ENCODE data around the gene ZNF613. TPM values are rescaled to one million over a fixed set of nuclear protein-coding genes. Genes with fewer than 3 reads are reported as not detected.
"Not testable (repeated sequence)": the region's sequence is repeated elsewhere in the genome, so short reads cannot be mapped to it uniquely, and the experiment has no call there.

The ZNF613 gene
- total RNA-seq, 3 donors from 2014 or later (not counting 1 experiment from before 2014, with no cell fraction given) = 1.8 to 3.9 (median 2.5) TPM

DNA sequence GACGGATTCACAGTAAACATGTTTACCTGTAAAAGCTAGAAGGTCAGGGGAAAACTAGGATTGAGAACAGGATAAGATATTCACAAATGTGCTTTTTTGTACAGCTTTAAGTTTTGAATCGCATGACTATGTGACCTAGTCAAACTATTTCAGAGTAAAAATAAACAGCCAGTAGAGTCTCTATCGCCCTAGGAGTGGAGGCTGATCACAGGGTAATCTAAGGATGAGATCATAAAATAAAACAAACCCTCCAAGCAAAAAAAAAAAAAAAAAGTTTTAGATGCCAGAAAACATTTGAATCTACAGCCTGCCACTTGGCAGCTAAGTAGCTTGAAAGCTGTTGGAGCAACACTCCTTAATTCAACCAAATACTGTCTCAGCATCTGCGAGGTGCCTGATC, 32.5 kb downstream of the ZNF613 start:
- no peaks in the 10 kb centered on the region for H3K4me1 Mint-ChIP-seq
- H3K27me3 ChIP-seq (ENCODE audit: control insufficient read depth, insufficient read depth, low read length) = no peaks in the 10 kb centered on the region
- no peaks in the 10 kb centered on the region for H3K4me1 ChIP-seq (ENCODE audit: control insufficient read depth, insufficient read depth, low read length)
- H3K9me3 Mint-ChIP-seq = peaks cover 18 to 40% of the 10 kb centered on the region in 2 donors
- H3K36me3 Mint-ChIP-seq = peaks cover 53% of the 10 kb centered on the region
- 100% methylated on average over 2 of the region's 4 CpGs for WGBS (ENCODE audit: insufficient coverage)
- intact Hi-C loops (cut with micrococcal nuclease) = no loop called here
- H3K27ac Mint-ChIP-seq = no peak overlapping the region
- DNase-seq = no peak
- ATAC-seq = no peak
- peaks cover 2% of the 10 kb centered on the region for H3K36me3 ChIP-seq (ENCODE audit: control insufficient read depth, insufficient read depth, low read length)
- H3K4me3 ChIP-seq (ENCODE audit: low read length) = no peak overlapping the region
- no peaks in the 10 kb centered on the region for H3K27me3 Mint-ChIP-seq (ENCODE audit: low read depth in 2 of 2)
- TF ChIP-seq, protein P1, sequence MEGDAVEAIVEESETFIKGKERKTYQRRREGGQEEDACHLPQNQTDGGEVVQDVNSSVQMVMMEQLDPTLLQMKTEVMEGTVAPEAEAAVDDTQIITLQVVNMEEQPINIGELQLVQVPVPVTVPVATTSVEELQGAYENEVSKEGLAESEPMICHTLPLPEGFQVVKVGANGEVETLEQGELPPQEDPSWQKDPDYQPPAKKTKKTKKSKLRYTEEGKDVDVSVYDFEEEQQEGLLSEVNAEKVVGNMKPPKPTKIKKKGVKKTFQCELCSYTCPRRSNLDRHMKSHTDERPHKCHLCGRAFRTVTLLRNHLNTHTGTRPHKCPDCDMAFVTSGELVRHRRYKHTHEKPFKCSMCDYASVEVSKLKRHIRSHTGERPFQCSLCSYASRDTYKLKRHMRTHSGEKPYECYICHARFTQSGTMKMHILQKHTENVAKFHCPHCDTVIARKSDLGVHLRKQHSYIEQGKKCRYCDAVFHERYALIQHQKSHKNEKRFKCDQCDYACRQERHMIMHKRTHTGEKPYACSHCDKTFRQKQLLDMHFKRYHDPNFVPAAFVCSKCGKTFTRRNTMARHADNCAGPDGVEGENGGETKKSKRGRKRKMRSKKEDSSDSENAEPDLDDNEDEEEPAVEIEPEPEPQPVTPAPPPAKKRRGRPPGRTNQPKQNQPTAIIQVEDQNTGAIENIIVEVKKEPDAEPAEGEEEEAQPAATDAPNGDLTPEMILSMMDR (IDR thresholded peaks at IDR 0.05) = no peak
- peaks cover 63% of the 10 kb centered on the region for H3K9me3 ChIP-seq (ENCODE audit: control insufficient read depth, insufficient read depth, low read length)
- H3K4me3 Mint-ChIP-seq = no peak overlapping the region
- no peak overlapping the region for H3K27ac ChIP-seq (ENCODE audit: low read length)

DNA sequence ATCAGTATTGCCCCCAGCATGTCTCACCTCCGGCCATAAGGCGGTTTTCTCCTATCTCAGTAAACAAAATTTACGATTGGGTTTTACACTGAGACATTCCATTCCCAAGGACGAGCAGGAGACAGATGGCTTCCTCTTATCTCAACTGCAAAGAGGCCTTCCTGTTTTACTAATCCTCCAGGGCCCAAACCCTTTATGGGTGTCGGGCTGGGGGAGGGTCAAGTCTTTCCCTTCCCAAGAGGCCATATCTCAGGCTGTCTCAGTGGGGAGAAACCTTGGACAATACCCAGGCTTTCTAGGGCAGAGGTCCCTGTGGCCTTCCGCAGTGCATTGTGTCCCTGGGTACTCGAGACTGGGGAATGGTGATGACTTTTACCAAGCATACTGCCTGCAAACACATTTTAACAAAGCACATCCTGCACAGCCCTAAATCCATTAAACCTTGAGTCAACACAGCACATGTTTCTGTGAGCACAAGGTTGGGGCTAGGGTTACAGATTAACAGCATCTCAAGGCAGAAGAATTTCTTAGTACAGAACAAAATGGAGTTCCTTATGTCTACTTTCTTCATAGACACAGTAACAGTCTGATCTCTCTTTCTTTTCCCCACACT, 33.5 kb downstream of the ZNF613 start:
- H3K27ac Mint-ChIP-seq; H3K4me1 ChIP-seq (ENCODE audit: control insufficient read depth, insufficient read depth, low read length); H3K27me3 Mint-ChIP-seq (ENCODE audit: low read depth in 2 of 2); H3K4me3 ChIP-seq (ENCODE audit: low read length); H3K27ac ChIP-seq (ENCODE audit: low read length); H3K27me3 ChIP-seq (ENCODE audit: control insufficient read depth, insufficient read depth, low read length); H3K4me1 Mint-ChIP-seq; intact Hi-C loops (cut with micrococcal nuclease); H3K4me3 Mint-ChIP-seq; DNase-seq; ATAC-seq: not testable (repeated sequence)
- H3K9me3 ChIP-seq (ENCODE audit: control insufficient read depth, insufficient read depth, low read length) = peaks cover 73% of the 10 kb centered on the region
- H3K36me3 Mint-ChIP-seq = peaks cover 54% of the 10 kb centered on the region
- H3K9me3 Mint-ChIP-seq = peaks cover 24 to 43% of the 10 kb centered on the region in 2 donors
- 73% methylated on average over 6 of the region's 7 CpGs for WGBS (ENCODE audit: insufficient coverage)
- peaks cover 11% of the 10 kb centered on the region for H3K36me3 ChIP-seq (ENCODE audit: control insufficient read depth, insufficient read depth, low read length)

DNA sequence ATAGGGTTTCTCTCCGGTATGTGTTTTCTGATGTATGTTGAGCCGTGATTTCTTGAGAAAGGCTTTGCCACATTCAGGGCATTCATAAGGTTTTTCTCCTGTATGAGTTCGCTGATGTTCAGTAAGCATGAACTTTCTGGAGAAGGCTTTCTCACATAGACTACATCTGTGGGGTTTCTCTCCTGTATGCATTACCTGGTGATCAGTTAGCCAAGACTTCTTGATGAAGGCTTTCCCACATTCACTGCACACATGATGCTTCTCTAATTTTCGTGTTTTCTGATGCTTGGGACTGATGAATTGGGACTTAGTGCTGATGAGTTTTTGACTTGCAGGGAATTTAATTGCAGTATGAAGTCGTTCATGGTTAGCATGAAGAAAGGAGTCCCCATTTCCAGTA, 38.3 kb downstream of the ZNF613 start:
- Histone ChIP-seq H3K36me3 (ENCODE audit: control insufficient read depth, insufficient read depth, low read length) (peaks cover 52% of the 10 kb centered on the region), H3K4me3 (ENCODE audit: low read length) (no peak overlapping the region)
- H3K9me3 Mint-ChIP-seq = peaks cover 23 to 44% of the 10 kb centered on the region in 2 donors

DNA sequence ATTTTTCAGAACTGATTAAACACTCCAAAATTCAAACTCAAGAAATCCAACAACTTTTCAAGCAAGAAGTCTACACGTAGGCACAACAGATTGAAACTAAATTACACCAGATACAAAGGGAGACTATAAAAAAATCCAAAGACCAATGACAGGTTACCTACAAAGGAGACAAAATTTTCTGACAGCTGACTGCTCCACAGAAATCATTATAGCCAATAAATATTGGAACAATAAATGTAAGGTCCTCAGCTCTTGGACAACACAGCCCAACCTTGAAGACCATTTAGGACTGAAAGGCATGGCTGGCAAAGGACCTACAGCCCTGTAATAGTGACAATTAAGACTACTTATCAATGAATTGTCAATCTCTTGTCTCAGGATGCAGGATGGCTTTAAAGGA, 43.4 kb downstream of the ZNF613 start:
- H3K27ac Mint-ChIP-seq = no peak overlapping the region
- WGBS (ENCODE audit: insufficient coverage) = 100% methylated on average over 1 of the region's 1 CpG
- no peak overlapping the region for H3K27ac ChIP-seq (ENCODE audit: low read length)
- no peaks in the 10 kb centered on the region for H3K4me1 ChIP-seq (ENCODE audit: control insufficient read depth, insufficient read depth, low read length)
- H3K27me3 Mint-ChIP-seq (ENCODE audit: low read depth in 2 of 2) = no peaks in the 10 kb centered on the region
- no peak for ATAC-seq
- H3K36me3 ChIP-seq (ENCODE audit: control insufficient read depth, insufficient read depth, low read length) = peaks cover 83% of the 10 kb centered on the region
- peaks cover 80% of the 10 kb centered on the region for H3K36me3 Mint-ChIP-seq
- H3K4me3 Mint-ChIP-seq = no peak overlapping the region
- H3K9me3 Mint-ChIP-seq = peaks cover 13 to 30% of the 10 kb centered on the region in 2 donors
- TF ChIP-seq, protein P1 (IDR thresholded peaks at IDR 0.05) = no peak
- H3K4me3 ChIP-seq (ENCODE audit: low read length) = no peak overlapping the region
- H3K4me1 Mint-ChIP-seq = peaks cover 0 to 6% of the 10 kb centered on the region in 2 donors
- intact Hi-C loops (cut with micrococcal nuclease) = no loop called here
- no peaks in the 10 kb centered on the region for H3K27me3 ChIP-seq (ENCODE audit: control insufficient read depth, insufficient read depth, low read length)
- DNase-seq = no peak
- H3K9me3 ChIP-seq (ENCODE audit: control insufficient read depth, insufficient read depth, low read length) = peaks cover 83% of the 10 kb centered on the region

More for the DNA sequence above, 38.3 kb downstream of the ZNF613 start:
- no peaks in the 10 kb centered on the region for H3K4me1 ChIP-seq (ENCODE audit: control insufficient read depth, insufficient read depth, low read length)
- ATAC-seq = no peak
- Mint-ChIP-seq H3K27ac (no peak overlapping the region), H3K4me1 (peaks cover 0 to 6% of the 10 kb centered on the region in 2 donors), H3K4me3 (no peak overlapping the region), H3K36me3 (peaks cover 74% of the 10 kb centered on the region), H3K27me3 (ENCODE audit: low read depth in 2 of 2) (no peaks in the 10 kb centered on the region)
- intact Hi-C loops (cut with micrococcal nuclease) = no loop called here
- 98% methylated on average over 5 of the region's 5 CpGs for WGBS (ENCODE audit: insufficient coverage)
- H3K27me3 ChIP-seq (ENCODE audit: control insufficient read depth, insufficient read depth, low read length) = no peaks in the 10 kb centered on the region
- TF ChIP-seq, protein P1 (IDR thresholded peaks at IDR 0.05) = no peak
- H3K9me3 ChIP-seq (ENCODE audit: control insufficient read depth, insufficient read depth, low read length) = peaks cover 83% of the 10 kb centered on the region
- DNase-seq = no peak
- no peak overlapping the region for H3K27ac ChIP-seq (ENCODE audit: low read length)

Data from natural killer cell (primary cell).